Activated CD4-positive, alpha-beta T cell treated with anti-CD3 and anti-CD28 coated beads, Interleukin-2, Interleukin-6, amounts not matched to agents 100 ng/mL and 50 ng/mL, durations not matched to agents 16 hours and 8 hours (primary cell): ENCODE data around the gene MGMT.

ENCODE experiments used
- DNase-seq: peaks from one replicate; pipeline ENCODE4 v3.0.0-alpha.2; 2020

Gene MGMT

GRCh38 chr10:129786216-129786615, 319.2 kb downstream of the MGMT start:
- DNase-seq = no peak

DNA sequence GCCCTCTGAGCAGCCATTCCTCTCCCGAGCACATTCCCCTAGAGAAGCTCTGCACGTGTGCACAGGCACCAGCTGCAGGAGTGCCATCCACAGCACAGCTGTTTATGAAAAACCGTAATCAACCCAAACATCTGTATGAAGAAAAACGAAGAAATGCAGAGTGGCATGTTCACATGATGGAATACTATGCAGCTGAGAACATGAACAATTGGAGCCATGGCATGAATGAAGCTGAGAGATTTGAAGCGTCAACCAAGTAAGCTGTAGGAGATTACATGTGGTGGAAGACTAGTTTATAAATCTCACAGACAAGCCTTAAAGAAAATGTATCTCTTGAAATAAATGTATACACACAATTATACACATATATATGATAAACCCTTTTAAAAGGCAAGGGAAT, 320.5 kb downstream of the MGMT start:
- no peak for DNase-seq

DNA sequence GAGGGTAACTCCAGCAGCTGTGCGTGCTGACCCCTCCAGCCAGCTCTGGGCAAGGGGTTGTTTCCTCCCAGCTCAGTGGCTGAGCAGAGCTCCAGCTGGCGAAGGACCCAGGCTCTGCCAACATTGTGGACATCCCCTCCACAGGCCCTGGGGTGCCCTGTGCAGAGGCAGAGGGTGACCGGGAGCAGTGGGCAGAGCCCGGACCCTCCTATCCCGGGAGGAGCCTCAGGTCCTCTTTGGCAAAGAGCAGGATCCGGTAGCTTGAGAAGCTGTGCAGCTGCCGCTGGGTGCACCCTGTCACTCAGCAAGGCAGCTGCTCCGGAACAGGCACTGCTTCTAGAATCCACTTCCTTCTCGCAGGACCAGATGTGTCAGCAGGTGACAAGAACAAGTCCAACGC, 321.2 kb downstream of the MGMT start:
- no peak for DNase-seq

- no peak for DNase-seq
Observed at GRCh38 chr10:129790715-129791446, 323.8 kb downstream of the MGMT start.

DNA sequence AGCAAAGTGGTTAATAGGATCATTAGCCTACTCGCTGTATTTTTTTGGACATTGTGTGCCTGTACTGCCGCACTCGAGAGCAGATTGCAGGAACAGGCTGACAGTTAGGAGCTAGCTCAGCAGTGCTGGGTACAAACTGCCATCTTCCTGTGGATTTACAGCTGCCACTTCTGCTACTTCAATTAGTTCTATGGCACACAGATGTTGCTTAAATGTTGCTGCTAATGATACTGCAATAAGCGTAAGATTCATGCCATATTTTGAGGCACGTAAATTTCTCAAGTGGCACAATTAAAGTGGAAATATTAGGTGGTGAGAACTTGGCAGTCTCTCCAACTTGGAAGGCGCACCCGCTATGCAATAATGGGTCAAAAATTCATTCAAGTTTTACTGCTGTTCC, 325.1 kb downstream of the MGMT start:
- no peak for DNase-seq

DNA sequence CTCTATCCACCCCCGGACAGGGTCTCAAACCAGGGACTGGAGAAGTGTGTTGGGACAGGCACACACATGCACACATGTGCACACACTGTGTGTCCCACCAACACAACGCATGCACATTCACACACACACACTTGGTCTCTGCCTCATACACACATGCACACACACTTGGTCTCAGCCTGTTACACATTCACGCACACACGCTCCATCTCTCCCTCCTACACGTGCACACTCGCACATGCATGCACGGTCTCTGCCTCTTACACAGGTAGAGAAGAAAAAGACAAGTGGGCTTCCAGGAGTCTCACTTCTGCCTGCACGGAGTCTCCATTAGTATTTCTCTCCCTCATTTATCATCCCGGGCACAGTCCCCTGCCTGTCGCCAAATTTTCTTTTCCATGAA, 325.8 kb downstream of the MGMT start:
- DNase-seq = no peak

GRCh38 chr10:129793479-129793878, 326.4 kb downstream of the MGMT start:
- DNase-seq = no peak

DNA sequence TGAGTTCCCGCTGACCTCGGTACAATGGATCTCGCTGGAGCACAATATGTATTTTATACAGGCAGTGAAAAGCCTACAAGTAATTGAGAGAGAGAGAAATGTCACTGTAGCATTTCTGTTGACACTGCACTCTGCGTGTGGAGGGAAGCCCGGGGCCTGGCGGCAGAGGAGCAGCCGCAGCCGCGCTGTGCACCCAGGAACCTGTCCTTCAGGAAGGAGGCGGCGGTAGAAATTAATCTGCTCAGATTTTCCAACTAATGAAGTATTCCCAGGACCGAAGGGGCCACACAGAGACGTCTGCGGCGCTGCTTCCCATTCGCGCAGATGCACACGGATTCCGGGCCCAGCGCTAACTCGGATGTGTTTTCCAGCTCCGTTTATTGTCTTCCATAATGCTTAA, 327.0 kb downstream of the MGMT start:
- DNase-seq = no peak

DNA sequence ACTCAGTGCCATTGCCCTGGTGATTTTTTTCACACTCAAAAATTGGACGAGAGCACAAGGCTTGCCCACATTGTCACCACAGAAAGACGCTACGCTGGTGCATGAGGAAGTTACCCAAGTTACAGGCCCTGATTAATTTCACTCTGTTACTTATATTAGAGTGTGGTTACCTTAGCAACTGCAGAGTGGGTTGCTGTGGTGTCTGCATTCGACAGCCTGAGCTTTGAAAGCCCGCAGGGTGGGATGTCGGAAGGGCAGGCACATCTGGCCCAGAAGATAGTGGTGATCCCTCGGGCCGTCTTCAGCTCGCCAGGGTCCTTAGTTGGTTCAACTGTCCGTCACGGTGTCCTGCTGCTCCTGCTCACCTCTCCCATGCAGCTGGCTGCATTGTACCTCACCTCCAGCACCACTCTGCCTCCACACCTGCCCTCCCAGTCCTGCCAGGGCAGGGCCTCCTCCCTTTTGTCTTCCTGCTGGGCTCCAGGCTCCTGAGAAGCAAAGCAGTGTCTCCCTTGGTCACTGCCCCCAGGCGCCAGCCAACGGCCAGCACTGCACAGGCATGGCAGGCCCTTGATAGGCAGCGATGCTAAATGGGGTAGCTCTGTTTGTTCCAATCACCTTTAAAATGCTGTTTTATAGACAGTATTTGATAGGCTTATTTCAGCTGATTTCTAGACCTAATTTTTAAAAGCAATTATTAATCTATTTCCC, 329.8 kb downstream of the MGMT start:
- no peak for DNase-seq

DNA sequence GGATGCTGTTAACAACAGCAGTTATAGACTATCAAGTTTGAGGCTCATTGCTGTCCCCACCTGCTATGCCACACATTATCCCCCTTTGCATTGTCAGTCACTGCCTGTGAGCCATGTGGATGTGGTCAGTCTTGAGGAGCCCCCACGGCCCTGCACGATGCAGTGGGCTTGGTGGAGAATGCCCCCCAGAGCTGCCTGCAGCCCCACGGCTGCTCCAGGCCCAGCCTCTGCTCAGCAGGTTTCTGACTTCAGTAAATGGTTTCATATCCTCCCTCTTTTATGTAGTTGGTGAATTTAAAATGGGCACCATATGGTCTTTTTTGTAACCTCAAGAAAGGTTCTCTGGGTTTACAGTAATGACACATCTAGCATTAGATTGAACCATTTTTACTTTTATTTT, 332.9 kb downstream of the MGMT start:
- no peak for DNase-seq

- DNase-seq = no peak
Observed at GRCh38 chr10:129800796-129801340, 333.8 kb downstream of the MGMT start.

DNA sequence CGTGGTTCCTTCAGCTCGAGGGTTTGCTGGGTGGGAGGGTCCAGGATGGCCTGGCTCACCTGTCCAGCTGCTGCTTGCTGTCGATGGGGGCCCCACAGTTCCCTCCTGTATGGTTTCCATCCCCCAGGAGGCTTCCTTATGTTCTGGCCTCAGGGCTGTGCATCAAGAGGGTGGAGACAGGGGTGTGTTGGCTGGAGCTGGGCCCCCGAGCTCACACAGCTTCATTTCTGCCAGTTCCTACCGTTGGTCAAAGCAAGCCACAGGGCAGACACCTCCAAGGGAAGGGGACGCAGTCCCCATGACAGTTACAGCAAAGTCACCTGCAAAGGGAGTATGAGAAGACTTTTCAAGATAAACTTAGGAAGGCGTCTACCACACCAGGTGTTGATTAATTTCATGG, 340.2 kb downstream of the MGMT start:
- no peak for DNase-seq

- no peak for DNase-seq
Observed at GRCh38 chr10:129808092-129808983, 341.3 kb downstream of the MGMT start.

GRCh38 chr10:129809431-129809830, 342.4 kb downstream of the MGMT start:
- no peak for DNase-seq

DNA sequence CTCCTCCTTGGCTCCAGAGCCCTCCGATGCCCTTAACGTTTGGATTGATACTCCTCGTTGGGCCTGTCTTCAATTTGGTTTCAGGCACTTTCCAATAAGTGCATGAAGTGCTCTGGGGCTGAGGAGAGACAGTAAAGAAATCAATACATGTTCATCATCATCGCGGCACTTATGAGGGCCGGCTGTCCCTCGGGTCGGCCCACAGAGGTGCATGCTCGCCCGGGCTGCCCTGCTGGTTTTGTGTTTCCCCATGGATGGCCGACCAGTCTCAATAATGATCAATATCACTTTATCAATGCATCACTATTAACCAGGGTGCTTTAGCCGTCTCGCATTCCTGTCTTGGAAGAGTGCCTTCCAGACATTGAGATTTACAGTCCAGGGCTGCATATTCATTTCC, 342.8 kb downstream of the MGMT start:
- DNase-seq = no peak

DNA sequence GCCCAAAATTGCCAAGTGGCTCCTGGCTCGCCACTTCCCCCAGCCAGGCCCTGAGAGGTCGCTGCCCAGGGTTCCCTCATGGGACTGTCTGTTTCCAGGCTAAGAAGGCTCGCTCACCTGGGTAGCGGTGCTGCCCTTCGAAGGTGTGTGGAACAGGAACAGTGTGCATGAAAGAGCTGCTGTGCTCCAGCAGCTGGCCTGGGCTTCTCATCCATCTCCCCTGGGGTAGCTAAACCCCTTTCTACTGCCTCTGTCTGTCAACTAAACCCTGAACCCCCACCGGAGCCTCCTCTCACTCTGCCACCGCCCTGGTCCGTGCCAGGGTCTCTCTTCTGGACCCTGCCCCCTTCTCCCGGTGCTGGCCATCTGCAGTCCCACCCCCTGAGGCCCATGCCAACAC, 344.2 kb downstream of the MGMT start:
- no peak for DNase-seq

GRCh38 chr10:129812398-129812797, 345.4 kb downstream of the MGMT start:
- DNase-seq = no peak

DNA sequence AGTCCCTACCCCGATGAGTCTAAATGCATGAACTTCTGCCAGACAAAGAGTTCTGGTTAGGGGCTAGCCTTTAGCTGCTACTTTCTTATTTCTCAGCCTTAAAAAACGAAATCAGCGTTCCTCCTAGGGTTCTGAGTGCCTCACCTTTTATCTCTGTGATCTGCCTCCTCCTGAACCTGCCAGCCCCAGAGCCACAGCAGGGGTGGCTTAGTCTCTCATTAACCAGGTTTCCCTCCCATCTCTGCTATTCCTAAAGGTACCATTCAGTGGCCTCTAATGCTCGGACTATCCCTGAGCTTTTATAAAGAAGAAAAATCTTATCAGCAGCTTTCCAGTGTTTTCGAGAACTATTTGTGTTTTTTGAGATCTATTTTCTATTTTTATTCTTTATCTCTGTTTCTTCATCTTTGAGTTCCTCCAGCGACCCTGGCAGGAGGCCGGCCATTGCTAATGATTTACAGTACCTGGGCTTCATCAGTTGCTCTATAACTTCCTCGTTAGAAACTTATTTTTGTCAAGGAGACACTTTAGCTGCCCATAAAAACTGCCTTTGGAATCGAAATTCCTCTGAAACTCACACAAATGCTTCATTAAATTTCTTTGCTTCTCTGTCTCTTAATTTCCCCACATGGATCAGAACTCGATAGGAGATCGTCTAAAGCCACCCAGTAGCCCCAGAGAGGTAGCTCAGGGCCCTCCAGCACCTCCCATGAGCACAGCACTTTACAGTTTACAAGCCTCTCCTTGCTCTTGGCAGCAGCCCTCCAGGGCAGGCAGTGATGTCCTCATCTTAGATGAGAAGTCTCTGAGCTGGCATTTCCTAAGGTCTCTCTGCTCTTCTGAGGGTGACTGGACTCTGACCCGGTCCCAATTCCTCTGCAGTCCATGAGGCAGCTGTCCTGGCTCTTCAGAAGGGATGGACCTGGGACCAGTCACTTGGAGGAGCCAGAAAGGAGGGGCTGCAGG, 347.9 kb downstream of the MGMT start:
- no peak for DNase-seq

GRCh38 chr10:129815898-129816655, 349.0 kb downstream of the MGMT start:
- no peak for DNase-seq

GRCh38 chr10:129816656-129817045, 349.6 kb downstream of the MGMT start:
- no peak for DNase-seq
